HepG2 (cell line): Measurements from ENCODE around the gene TRIM28. TPM values are rescaled to one million over a fixed set of nuclear protein-coding genes. Genes with fewer than 3 reads are reported as not detected.

Experiments used
- ATAC-seq: fragments of 200-7000 bp; cut with Tn5 transposase; 3 replicates; pipeline ENCODE4 v1.9.1; 2020; ENCODE audit warnings: mild to moderate bottlenecking, moderate library complexity
- BruUV-seq: library from RNA; stranded (reverse); fragments of 400-500 nt; replicated peaks from 2 replicates; lab custom pipeline; 2021; lab: Mats Ljungman, UMichigan
- CTCF ChIA-PET: fragments of 300-600 bp; formaldehyde crosslinking; extraction: SDS; loops from one replicate; lab custom pipeline; 2021; ENCODE audit warnings: low total read pairs, inconsistent platforms, low intra/inter-chr PET ratio; lab: Yijun Ruan, JAX
- POLR2A ChIA-PET: fragments of 350-600 bp; sonication (Branson Sonifier 250); formaldehyde crosslinking; loops from one replicate; lab custom pipeline; 2020; ENCODE audit warnings: antibody characterized with exemption, inconsistent platforms; lab: Yijun Ruan, JAX
- DNase-seq: peaks from one replicate; pipeline ENCODE4 v3.0.0-alpha.2; 2015; ENCODE audit warnings: low spot score
- FAIRE-seq: peaks from 3 replicates; lab custom pipeline; 2011; peaks lifted over from hg19 to GRCh38; lab: Jason Lieb, UNC
- H2AFZ ChIP-seq: one replicate; pipeline ENCODE4 v1.6.1; 2011; ENCODE audit warnings: low read length, inconsistent platforms
- H3K27ac ChIP-seq: fragments of 300-600 bp; 3 replicates; pipeline ENCODE4 v1.8.0; 2011; ENCODE audit warnings: mixed run types, mild to moderate bottlenecking, mixed read lengths, low read length, inconsistent platforms; ENCODE audit not compliant: insufficient read depth; ENCODE audit errors: extremely low read length
- H3K27me3 ChIP-seq, 2 experiments: fragments of 200-600 bp in 1 of 2; 2 replicates in 1 of 2; 3 replicates in 1 of 2; pipeline versions ENCODE4 v1.6.0 to v1.8.0; 2011; ENCODE audit warnings: low read length in 2 of 2, mild to moderate bottlenecking in 2 of 2, moderate library complexity in 2 of 2, inconsistent platforms in 1 of 2; ENCODE audit not compliant: insufficient read depth in 2 of 2, control insufficient read depth in 1 of 2
- H3K36me3 ChIP-seq, 2 experiments: fragments of 200-600 bp in 1 of 2; replicated peaks in 1 of 2; 2 replicates in 1 of 2; 3 replicates in 1 of 2; pipeline versions ENCODE4 v1.5.1 to v1.8.0; 2011; ENCODE audit warnings: low read length in 2 of 2, inconsistent platforms in 1 of 2; ENCODE audit not compliant: insufficient read depth in 2 of 2, control insufficient read depth in 1 of 2
- H3K4me1 ChIP-seq: 2 replicates; pipeline ENCODE4 v1.5.1; 2012; ENCODE audit warnings: low read length, inconsistent platforms; ENCODE audit not compliant: insufficient read depth
- H3K4me2 ChIP-seq: 2 replicates; pipeline ENCODE4 v1.6.0; 2011; ENCODE audit warnings: low read depth, low read length, inconsistent platforms
- H3K4me3 ChIP-seq, 3 experiments: fragments of 200-600 bp in 1 of 3; sonication (generic), shearing (Covaris generic) in 1 of 3; replicated peaks in 1 of 3; 2 replicates each; pipeline ENCODE4 v1.5.1; 2011 to 2016; ENCODE audit warnings: low read length in 3 of 3, inconsistent platforms in 2 of 3, low read depth in 2 of 3, mild to moderate bottlenecking in 2 of 3, control low read depth in 1 of 3, mixed read lengths in 1 of 3; ENCODE audit not compliant: insufficient read depth in 1 of 3
- H3K79me2 ChIP-seq: one replicate; pipeline ENCODE4 v1.6.1; 2011; ENCODE audit warnings: low read length, inconsistent platforms; ENCODE audit not compliant: insufficient read depth
- H3K9ac ChIP-seq: 2 replicates; pipeline ENCODE4 v1.6.0; 2011; ENCODE audit warnings: mild to moderate bottlenecking, low read depth, low read length, inconsistent platforms; ENCODE audit not compliant: insufficient read depth
- H3K9me3 ChIP-seq: 2 replicates; pipeline ENCODE4 v1.5.1; 2012; ENCODE audit warnings: mild to moderate bottlenecking, low read length
- H4K20me1 ChIP-seq: 2 replicates; pipeline ENCODE4 v1.6.0; 2011; ENCODE audit warnings: inconsistent platforms, mild to moderate bottlenecking, low read length, moderate library complexity; ENCODE audit not compliant: insufficient read depth
- ATF7 ChIP-seq, 2 experiments: fragments of 450-650 bp in 1 of 2; sonication (generic) in 1 of 2; formaldehyde crosslinking in 1 of 2; IDR thresholded peaks; 2 replicates each; pipeline versions ENCODE4 v1.4.0 to v1.6.1; 2016 to 2020; ENCODE audit warnings: antibody characterized with exemption in 1 of 2, mild to moderate bottlenecking in 1 of 2, missing genetic modification reagents in 1 of 2
- DMAP1 ChIP-seq: IDR thresholded peaks from 2 replicates; pipeline ENCODE4 v1.6.1; 2016
- DRAP1 ChIP-seq: IDR thresholded peaks from 2 replicates; pipeline ENCODE4 v1.6.1; 2016; ENCODE audit warnings: missing genetic modification reagents, missing compliant biosample characterization
- E2F1 ChIP-seq: sonication (generic); formaldehyde crosslinking; IDR thresholded peaks from 2 replicates; pipeline ENCODE4 v1.5.0; 2020; ENCODE audit warnings: missing genetic modification reagents
- GPBP1L1 ChIP-seq: sonication (generic); formaldehyde crosslinking; IDR thresholded peaks from 2 replicates; pipeline ENCODE4 v1.5.0; 2020; ENCODE audit warnings: mild to moderate bottlenecking, missing genetic modification reagents
- IKZF4 ChIP-seq: sonication (generic); formaldehyde crosslinking; IDR thresholded peaks from 2 replicates; pipeline ENCODE4 v1.5.1; 2020; ENCODE audit warnings: borderline replicate concordance, mild to moderate bottlenecking, low read depth, missing genetic modification reagents; ENCODE audit errors: not compliant biosample characterization
- JARID2 ChIP-seq: sonication (generic); formaldehyde crosslinking; IDR thresholded peaks from 2 replicates; pipeline ENCODE4 v1.8.1; 2023; ENCODE audit warnings: missing genetic modification reagents, inconsistent platforms; ENCODE audit not compliant: insufficient replicate concordance
- MAFK ChIP-seq, 2 experiments: IDR thresholded peaks in 1 of 2; conservative IDR thresholded peaks in 1 of 2; 2 replicates each; pipeline ENCODE4 v1.6.1; 2011; ENCODE audit warnings: improper control_type of control experiment in 2 of 2, low read length in 2 of 2
- MEIS2 ChIP-seq: sonication (generic); formaldehyde crosslinking; IDR thresholded peaks from 2 replicates; pipeline ENCODE4 v1.9.0; 2021; ENCODE audit warnings: mild to moderate bottlenecking, missing genetic modification reagents
- NFE2L1 ChIP-seq: sonication (generic); formaldehyde crosslinking; IDR thresholded peaks from 2 replicates; pipeline ENCODE4 v1.4.0; 2020; ENCODE audit warnings: missing genetic modification reagents, mild to moderate bottlenecking, borderline replicate concordance
- RBM22 ChIP-seq: fragments of 200-400 bp; formaldehyde crosslinking; optimal IDR thresholded peaks from 2 replicates; pipeline ENCODE3; 2017; ENCODE audit warnings: mild to moderate bottlenecking, low read length, moderate library complexity
- SMC3 ChIP-seq: IDR thresholded peaks from 2 replicates; pipeline ENCODE4 v1.6.1; 2011; ENCODE audit warnings: low read length, improper control_type of control experiment
- SP4 ChIP-seq: sonication (generic); formaldehyde crosslinking; IDR thresholded peaks from 2 replicates; pipeline ENCODE4 v1.8.1; 2023; ENCODE audit warnings: mild to moderate bottlenecking, missing genetic modification reagents
- YEATS2 ChIP-seq: sonication (generic); formaldehyde crosslinking; IDR thresholded peaks from 2 replicates; pipeline ENCODE4 v1.4.0; 2020; ENCODE audit warnings: missing genetic modification reagents, borderline replicate concordance
- YEATS4 ChIP-seq: sonication (generic); formaldehyde crosslinking; IDR thresholded peaks from 2 replicates; pipeline ENCODE4 v1.4.0; 2020; ENCODE audit warnings: missing genetic modification reagents, borderline replicate concordance
- ZNF180 ChIP-seq: sonication (generic); formaldehyde crosslinking; IDR thresholded peaks from 2 replicates; pipeline ENCODE4 v1.4.0; 2020; ENCODE audit warnings: low read depth, missing genetic modification reagents, borderline replicate concordance
- ZNF550 ChIP-seq: sonication (generic); formaldehyde crosslinking; IDR thresholded peaks from 2 replicates; pipeline ENCODE4 v1.4.0; 2020; ENCODE audit warnings: mild to moderate bottlenecking, missing genetic modification reagents, borderline replicate concordance
- ZNF605 ChIP-seq: sonication (generic); formaldehyde crosslinking; IDR thresholded peaks from 2 replicates; pipeline ENCODE4 v1.8.0; 2022; ENCODE audit warnings: mild to moderate bottlenecking, missing genetic modification reagents
- ZNF607 ChIP-seq: sonication (generic); formaldehyde crosslinking; IDR thresholded peaks from 2 replicates; pipeline ENCODE4 v1.5.1; 2020; ENCODE audit warnings: missing genetic modification reagents, mild to moderate bottlenecking, borderline replicate concordance
- WGBS: methylation state at CpG from one replicate; pipeline ENCODE4 v1.1.6; 2017; ENCODE audit warnings: low lambda C conversion rate; 5-methylcytosine and 5-hydroxymethylcytosine counted together
- in situ Hi-C: cut with HindIII; loops from 2 replicates; pipeline ENCODE4 v1.10.0; 2017; ENCODE audit warnings: low pct_unique_long_range_greater_than_20kb; ENCODE audit not compliant: extremely low pct_ligation_motif_present
- intact Hi-C: fragments of 100-400 bp; cut with micrococcal nuclease; formaldehyde crosslinking; loops from one replicate; pipeline ENCODE4 v1.10.0; 2022; ENCODE audit not compliant: unreplicated experiment
- polyA plus RNA-seq, 8 experiments: library from polyadenylated mRNA; depleted of rRNA in 3 of 8; stranded (reverse) in 7 of 8; unstranded in 1 of 8; fragments of >200 nt; fragmentation: Illumina TruSeq in 4 of 8; extraction: Trizol in 4 of 8; gene quantifications; 2 replicates each; pipeline versions ENCODE4 v1.2.1 to v1.2.3, GENCODE V29; 2011 to 2016; ENCODE audit warnings: low read depth in 4 of 8, missing spikeins in 1 of 8, mixed read lengths in 1 of 8; ENCODE audit not compliant: insufficient read depth in 1 of 8
- total RNA-seq, 5 experiments: library from RNA; depleted of rRNA; stranded (reverse); fragments of >200 nt; fragmentation: Illumina TruSeq; extraction: Trizol; gene quantifications; 2 replicates each; pipeline ENCODE4 v1.2.3, GENCODE V29; 2016; ENCODE audit warnings: low read depth in 1 of 5

TRIM28 gene
- total and polyA plus RNA-seq, 2 of the 13 experiments (the other 11 are each of a cell fraction or from before 2014, with no cell fraction given) = 361 to 439 TPM

- TF ChIP-seq ZNF607 (CRISPR knock-in tag) (no peak), NFE2L1 (CRISPR knock-in tag) (no peak), MEIS2 (CRISPR knock-in tag) (peak; percentile 22; the same call in 1 of the 2 replicates), DRAP1 (CRISPR knock-in tag) (0 out of 2 replicates have a peak, but pooled peaks have one; percentile 36), YEATS2 (no peak; the same call in 1 of the 2 replicates), SP4 (0 out of 2 replicates have a peak, but pooled peaks have one; percentile 13), ZNF605 (CRISPR knock-in tag) (peak; percentile 18; the same call in 1 of the 2 replicates), SMC3 (peak; percentile 47), RBM22 (peak; percentile 22), E2F1 (CRISPR knock-in tag) (no peak)
Measured at GRCh38 chr19:58519087-58519354, 24.8 kb upstream of the TRIM28 start (continued).

GRCh38 chr19:58519355-58520256, 24.3 kb upstream of the TRIM28 start, which contains the start of gene ZBTB45:
ZBTB45 (minus strand) TSS chr19:58519810; CDS start chr19:58517673, 2,137 bp downstream.
- H2AFZ ChIP-seq = no peak within 1 kb of the TSS
- DNase-seq (peak; percentile 90), ATAC-seq (peak; percentile 84), FAIRE-seq (peak; percentile 85)
- BruUV-seq = TSS peak; percentile 65
- H3K36me3 ChIP-seq = peaks cover 5 to 6% of the 10 kb centered on the region in 2 experiments; a peak in 4 of 5 replicates
- peaks cover 21% of the 10 kb centered on the region for H3K79me2 ChIP-seq
- no peaks in the 10 kb centered on the region for H4K20me1 ChIP-seq
- peak within 1 kb of the TSS; percentile 88 for H3K27ac ChIP-seq
- intact Hi-C loops = loop anchor here (2.0 to 5.0 kb wide), 3 partner anchors 21 to 192 kb away; partner anchors contain the start of genes ZNF324 and ZSCAN22
- H3K4me3 ChIP-seq = peak within 1 kb of the TSS; percentile 78 to 94 (median 90)
- no peaks in the 10 kb centered on the region; a peak in 1 of 5 replicates for H3K27me3 ChIP-seq
- in situ Hi-C loops = no loop called here
- ChIA-PET CTCF (interaction anchor here (1.0 kb wide), 1 partner anchor 190 kb away, joined by 4 read pairs; no protein-coding TSS in a partner anchor), POLR2A (interaction anchor here (0.8 to 4.1 kb wide), 25 partner anchors 9 to 336 kb away, joined by 3 to 59 read pairs (median 5); partner anchors contain the start of genes CHMP2A, MZF1, SLC27A5 and TRIM28)
- no CpG with 5 or more reads among the region's 87 CpGs for WGBS
- peak within 1 kb of the TSS; percentile 89 for H3K9ac ChIP-seq
- H3K4me2 ChIP-seq = peak within 1 kb of the TSS; percentile 93
- H3K9me3 ChIP-seq = no peaks in the 10 kb centered on the region
- H3K4me1 ChIP-seq = peaks cover 28% of the 10 kb centered on the region
- TF ChIP-seq JARID2 (CRISPR knock-in tag) (peak; percentile 36), MAFK (conservative IDR thresholded peaks at IDR 0.05 in 1 of 2, IDR thresholded peaks at IDR 0.05 in 1 of 2; ENCODE audit: low read length in 2 of 2) (no peak), ZNF180 (CRISPR knock-in tag) (0 out of 2 replicates have a peak, but pooled peaks have one; percentile 21), YEATS4 (CRISPR knock-in tag) (peak; percentile 98), GPBP1L1 (CRISPR knock-in tag) (no peak), ZNF550 (CRISPR knock-in tag) (peak; percentile 70; the same call in 1 of the 2 replicates), ATF7 (IDR thresholded peaks at IDR 0.05) (no peak), ATF7 (CRISPR knock-in tag; IDR thresholded peaks at IDR 0.05) (peak; percentile 80), IKZF4 (CRISPR knock-in tag) (peak; percentile 62), DMAP1 (CRISPR knock-in tag) (peak; percentile 89)
